ENCODE measurements around the gene PTPRO.

Gene PTPRO

GRCh38 chr12:15520083-15520482 lies 197.8 kb downstream of the PTPRO start:
- peaks cover 6% of the 10 kb centered on the region for H3K36me3 ChIP-seq
- DNase-seq = peak; percentile 29
- no peaks in the 10 kb centered on the region for H3K9me3 ChIP-seq
- H3K27me3 ChIP-seq = no peaks in the 10 kb centered on the region
- H3K4me3 ChIP-seq (ENCODE audit: low read depth, low read length) = no peak overlapping the region
- TF ChIP-seq CTCF (IDR thresholded peaks at IDR 0.05; ENCODE audit: low read depth, low read length) = no peak
- H3K4me1 ChIP-seq = no peaks in the 10 kb centered on the region; the same call in 1 of the 2 replicates

- no peak overlapping the region for H3K4me3 ChIP-seq (ENCODE audit: low read depth, low read length)
- H3K36me3 ChIP-seq = peaks cover 6% of the 10 kb centered on the region
- H3K27me3 ChIP-seq = no peaks in the 10 kb centered on the region
- peaks cover 3% of the 10 kb centered on the region; the same call in 1 of the 2 replicates for H3K4me1 ChIP-seq
- no peak for TF ChIP-seq CTCF (IDR thresholded peaks at IDR 0.05; ENCODE audit: low read depth, low read length)
- DNase-seq = no peak
- H3K9me3 ChIP-seq = no peaks in the 10 kb centered on the region
These were observed 198.5 kb downstream of the PTPRO start for GRCh38 chr12:15520844-15521243.

GRCh38 chr12:15522574-15523187 lies 200.4 kb downstream of the PTPRO start:
- no peaks in the 10 kb centered on the region for H3K27me3 ChIP-seq
- TF ChIP-seq CTCF (IDR thresholded peaks at IDR 0.05; ENCODE audit: low read depth, low read length) = peak; percentile 64
- H3K4me1 ChIP-seq = peaks cover 3% of the 10 kb centered on the region; the same call in 1 of the 2 replicates
- H3K36me3 ChIP-seq = peaks cover 2% of the 10 kb centered on the region
- H3K4me3 ChIP-seq (ENCODE audit: low read depth, low read length) = no peak overlapping the region
- H3K9me3 ChIP-seq = no peaks in the 10 kb centered on the region
- DNase-seq = no peak

- TF ChIP-seq CTCF (IDR thresholded peaks at IDR 0.05; ENCODE audit: low read depth, low read length) = no peak
- no peaks in the 10 kb centered on the region for H3K27me3 ChIP-seq
- H3K36me3 ChIP-seq = peaks cover 5% of the 10 kb centered on the region
- peaks cover 3% of the 10 kb centered on the region; the same call in 1 of the 2 replicates for H3K4me1 ChIP-seq
- no peak for DNase-seq
- H3K9me3 ChIP-seq = no peaks in the 10 kb centered on the region
- H3K4me3 ChIP-seq (ENCODE audit: low read depth, low read length) = no peak overlapping the region
These were observed 203.1 kb downstream of the PTPRO start for GRCh38 chr12:15525441-15525840.

- H3K4me1 ChIP-seq = peaks cover 3% of the 10 kb centered on the region; the same call in 1 of the 2 replicates
- H3K36me3 ChIP-seq = peaks cover 5% of the 10 kb centered on the region
- TF ChIP-seq CTCF (IDR thresholded peaks at IDR 0.05; ENCODE audit: low read depth, low read length) = no peak
- no peak overlapping the region for H3K4me3 ChIP-seq (ENCODE audit: low read depth, low read length)
- H3K9me3 ChIP-seq = no peaks in the 10 kb centered on the region
- no peaks in the 10 kb centered on the region for H3K27me3 ChIP-seq
- no peak for DNase-seq
These were observed 203.7 kb downstream of the PTPRO start for GRCh38 chr12:15526033-15526432.

- Histone ChIP-seq H3K27me3 (no peaks in the 10 kb centered on the region), H3K4me3 (ENCODE audit: low read depth, low read length) (no peak overlapping the region), H3K36me3 (peaks cover 5% of the 10 kb centered on the region), H3K9me3 (no peaks in the 10 kb centered on the region), H3K4me1 (peaks cover 3% of the 10 kb centered on the region; the same call in 1 of the 2 replicates)
- TF ChIP-seq CTCF (IDR thresholded peaks at IDR 0.05; ENCODE audit: low read depth, low read length) = peak; percentile 47
- no peak for DNase-seq
These were observed 205.1 kb downstream of the PTPRO start for GRCh38 chr12:15527201-15528080.

Measured in BE2C (cell line).